AML-193 (cell line): ENCODE data around the gene CDH11.

Experiments used
- DNase-seq, 2 experiments: peaks; one replicate each; lab custom pipeline; 2025; lab: John Stamatoyannopoulos, UW

CDH11 gene

GRCh38 chr16:65116818-65117430 is 4.9 kb downstream of the CDH11 start:
- DNase-seq, result no peak

- DNase-seq, result no peak
These were observed 5.6 kb downstream of the CDH11 start for GRCh38 chr16:65116216-65116615.

- no peak for DNase-seq
These were observed 7.3 kb downstream of the CDH11 start for GRCh38 chr16:65114527-65114926.

DNA sequence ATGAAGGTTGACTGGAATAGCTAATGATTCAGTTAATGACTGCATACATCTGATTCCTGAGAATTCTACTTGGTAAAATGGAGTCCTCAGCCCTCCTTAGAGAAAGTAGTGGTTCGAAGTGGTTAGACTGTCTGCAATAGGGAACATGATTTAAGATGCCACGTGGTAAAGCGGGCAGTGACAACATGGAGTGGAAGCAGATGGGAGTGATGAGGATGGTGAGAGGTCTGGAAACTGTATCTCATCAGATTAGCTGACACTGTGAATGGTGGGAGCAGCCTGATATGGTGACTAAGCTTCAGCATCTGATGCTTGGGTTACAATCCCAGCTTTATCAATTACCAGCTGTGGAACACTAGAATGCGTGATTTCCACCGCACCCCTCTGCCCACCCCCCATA is 8.4 kb downstream of the CDH11 start:
- no peak for DNase-seq

DNA sequence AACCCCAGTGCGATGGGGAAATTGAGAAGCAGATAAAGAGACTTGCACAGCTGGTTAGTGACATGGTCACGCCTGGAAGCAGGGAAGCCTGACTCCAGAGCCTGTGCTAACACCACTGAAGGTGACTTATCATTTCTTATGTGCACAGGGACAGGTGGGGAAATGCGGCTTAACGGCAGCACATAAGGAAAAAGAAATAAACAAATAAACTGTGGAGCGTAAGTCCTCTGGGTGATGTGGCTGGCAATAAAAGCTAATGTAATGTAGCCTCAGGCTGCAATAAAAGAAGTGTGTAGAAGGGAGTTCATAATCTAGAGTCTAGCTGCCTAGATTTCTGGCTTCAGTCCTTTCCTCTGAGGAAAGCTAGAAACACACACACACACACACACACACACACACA is 10.6 kb downstream of the CDH11 start:
- DNase-seq, result no peak

DNA sequence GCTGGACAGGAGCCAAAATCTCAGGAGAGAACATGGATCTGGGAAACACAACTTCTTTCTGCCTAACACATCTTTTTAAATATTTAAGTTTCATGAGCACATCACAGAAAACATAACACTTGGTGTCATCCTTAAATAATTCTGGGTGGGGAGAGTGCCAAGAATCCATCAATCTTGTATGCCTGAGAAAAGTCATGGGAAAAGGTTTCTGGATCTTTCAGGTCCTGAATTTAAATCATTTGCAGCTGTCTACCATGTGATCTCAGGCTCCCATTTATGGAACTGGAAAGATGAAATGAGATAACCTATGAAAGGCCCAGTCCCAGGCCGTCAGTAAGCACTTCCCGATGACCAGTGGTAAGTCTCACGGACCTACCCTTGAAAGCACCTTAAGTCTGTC is 15.1 kb downstream of the CDH11 start:
- DNase-seq, result no peak

DNA sequence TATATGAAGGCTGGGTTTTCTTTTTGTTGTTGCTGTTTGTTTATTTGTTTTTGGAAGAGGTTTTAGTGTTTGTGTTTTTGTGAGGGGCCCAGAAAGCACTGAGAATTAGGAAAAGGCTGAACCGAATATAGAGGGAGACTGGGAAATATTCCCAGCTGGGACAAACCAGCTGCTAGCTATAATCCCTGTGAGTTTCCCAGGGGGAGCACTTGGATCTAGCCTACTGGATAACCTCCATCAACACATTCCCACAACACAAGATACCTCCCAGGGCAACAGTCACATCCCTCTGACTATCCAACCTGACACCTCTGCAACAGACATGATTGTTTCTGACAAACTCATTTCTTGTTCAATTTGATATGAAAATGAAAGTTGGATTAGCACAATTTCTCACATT is 16.7 kb downstream of the CDH11 start:
- DNase-seq, result no peak

GRCh38 chr16:65104471-65104870 is 17.4 kb downstream of the CDH11 start:
- no peak for DNase-seq

GRCh38 chr16:65102326-65102725 is 19.5 kb downstream of the CDH11 start:
- DNase-seq, result no peak

DNA sequence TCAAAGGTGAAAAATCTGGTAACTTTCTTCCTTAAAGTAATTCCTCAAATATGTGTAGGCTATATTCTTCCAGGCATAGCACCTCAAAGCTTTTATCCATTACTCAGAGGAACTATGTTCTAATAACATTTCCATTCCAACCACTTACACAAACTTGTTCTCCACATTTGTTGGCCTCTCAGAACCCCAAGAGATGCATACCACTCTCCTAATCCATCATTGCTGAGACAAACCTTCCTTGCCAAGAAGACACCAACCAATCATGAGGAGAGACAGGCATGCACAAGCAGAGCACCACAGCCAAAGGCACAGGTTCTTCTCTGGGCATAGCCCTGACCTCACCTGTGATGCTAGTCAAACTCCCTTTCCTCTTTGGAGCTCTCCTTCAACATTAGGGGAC is 20.9 kb downstream of the CDH11 start:
- DNase-seq, result no peak

DNA sequence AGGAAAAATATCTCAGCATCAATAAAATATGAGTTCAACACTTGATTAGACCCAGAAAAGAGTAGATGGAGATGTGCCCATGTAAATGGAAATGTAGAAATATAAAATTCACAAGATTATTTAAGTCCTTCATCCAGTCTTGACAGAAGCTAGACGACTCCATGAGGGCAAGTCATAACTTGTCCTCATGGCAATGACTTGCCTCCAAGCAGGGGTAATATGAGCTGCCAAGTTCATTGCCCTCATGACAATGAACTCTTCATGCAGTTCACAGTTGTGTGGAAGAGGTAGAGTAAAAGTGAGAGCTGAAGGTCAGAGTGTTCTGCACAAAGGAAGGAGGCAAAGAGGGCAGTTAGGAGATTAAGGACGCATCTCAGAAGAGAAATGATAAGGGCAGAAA is 22.3 kb downstream of the CDH11 start:
- no peak for DNase-seq

DNA sequence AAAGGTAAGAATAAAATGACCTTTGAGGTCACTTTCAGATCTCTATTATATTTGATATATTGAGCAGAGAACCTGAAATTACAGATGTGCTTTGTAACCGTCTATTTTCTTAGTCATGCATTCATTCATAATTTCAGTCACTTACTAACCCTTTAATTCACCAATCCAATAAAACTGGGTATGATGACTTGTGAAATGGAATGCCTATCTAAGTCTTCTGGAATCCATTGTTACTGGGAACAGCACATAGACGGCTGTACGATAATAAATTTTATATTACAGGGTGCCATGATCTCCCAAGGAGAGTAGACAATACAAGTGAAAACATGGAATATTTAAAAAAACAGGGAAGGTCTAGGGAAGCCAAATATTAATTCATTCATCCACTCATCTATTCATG is 22.9 kb downstream of the CDH11 start:
- DNase-seq, result no peak

- no peak for DNase-seq
These were observed 24.6 kb downstream of the CDH11 start for GRCh38 chr16:65097296-65097695.

GRCh38 chr16:65095906-65096305 is 26.0 kb downstream of the CDH11 start:
- DNase-seq, result no peak

- no peak for DNase-seq
These were observed 26.7 kb downstream of the CDH11 start for GRCh38 chr16:65095090-65095728.

GRCh38 chr16:65094009-65094408 is 27.9 kb downstream of the CDH11 start:
- no peak for DNase-seq

DNA sequence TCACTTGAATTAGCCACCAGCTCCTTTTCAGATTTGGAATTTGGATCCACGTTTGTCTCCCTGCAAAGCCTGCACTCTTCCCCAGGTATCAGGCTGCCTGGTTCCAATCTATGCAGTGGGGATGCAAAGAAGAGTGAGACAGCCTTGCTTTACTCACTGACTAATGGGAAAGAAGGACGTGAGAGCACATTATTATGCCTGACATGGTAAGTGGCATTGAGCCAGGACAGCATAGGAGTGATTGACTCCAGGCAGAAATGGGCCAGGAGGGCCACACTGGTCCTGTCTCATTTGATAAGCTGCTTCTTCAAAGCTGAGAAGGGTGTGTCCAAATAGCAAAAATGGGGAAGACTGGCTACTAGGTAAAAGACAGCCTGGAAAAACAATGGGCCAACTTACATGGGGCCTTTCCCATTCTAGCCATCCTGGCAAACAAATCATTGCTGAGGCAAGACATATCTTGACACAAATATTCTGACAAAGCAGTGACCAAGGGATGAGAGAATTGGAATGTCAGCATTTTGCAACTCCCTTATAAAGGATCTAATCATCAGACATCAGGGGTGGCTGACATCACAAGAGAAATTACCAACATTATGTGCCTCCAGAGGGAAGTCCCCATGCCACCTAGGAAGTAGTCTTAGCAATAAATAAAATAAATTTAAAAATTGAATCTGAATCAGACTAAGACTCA is 38.6 kb downstream of the CDH11 start:
- no peak for DNase-seq

DNA sequence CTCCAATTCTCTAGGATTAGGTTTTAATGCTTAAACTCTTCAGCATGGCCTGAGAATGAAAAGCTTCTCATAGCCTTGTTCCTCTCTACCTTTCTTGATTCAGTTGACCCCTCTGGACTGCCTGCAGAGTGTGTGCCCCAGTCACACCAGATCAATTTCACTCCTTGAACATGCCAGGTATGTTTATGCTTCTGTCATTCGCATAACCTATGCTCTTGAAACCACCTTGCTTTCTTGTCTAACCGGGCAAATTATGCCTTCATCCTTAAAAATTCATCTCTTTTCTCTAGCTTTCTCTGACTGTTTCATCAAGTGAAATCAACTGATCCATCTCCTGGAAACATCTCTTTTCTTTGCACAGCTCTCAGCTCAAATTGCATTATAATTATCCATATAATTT is 42.3 kb downstream of the CDH11 start:
- DNase-seq, result no peak

DNA sequence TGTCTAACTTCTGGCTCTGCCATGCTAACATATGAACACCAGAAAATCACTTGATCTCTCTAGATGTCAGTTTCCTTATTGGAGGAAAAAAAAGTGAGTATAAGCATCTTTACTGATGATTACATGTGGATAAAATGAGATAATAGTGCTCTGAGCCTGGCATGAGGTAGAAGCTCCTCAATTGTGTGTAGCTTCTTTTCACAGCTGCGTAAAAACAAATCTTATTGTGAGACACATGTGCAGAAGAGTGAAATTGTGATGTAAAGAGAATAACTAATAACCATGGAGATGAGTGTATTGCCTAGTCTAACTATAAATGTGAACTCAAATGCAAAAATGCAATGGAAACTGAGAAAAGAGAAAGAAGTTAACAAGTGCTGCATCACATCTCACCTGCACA is 44.7 kb downstream of the CDH11 start:
- DNase-seq, result no peak

DNA sequence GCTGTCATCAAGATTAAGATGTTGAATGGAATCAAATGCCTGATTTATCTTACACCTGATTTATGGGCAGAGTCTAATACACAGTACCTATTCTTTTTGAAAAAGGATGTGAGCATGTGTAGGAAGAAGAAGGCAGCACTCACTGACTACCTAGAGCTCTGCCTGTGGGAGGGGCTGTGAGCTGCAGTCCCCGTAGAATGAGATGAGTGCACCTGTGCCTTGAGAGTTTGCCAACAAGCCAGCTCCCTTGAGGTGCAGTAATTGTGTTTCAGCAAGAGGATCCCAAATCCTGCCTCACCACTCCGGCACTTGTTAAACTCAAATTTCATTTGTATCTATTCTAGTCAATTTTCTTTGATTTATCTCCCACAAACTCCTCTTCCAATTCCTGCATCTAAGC is 46.0 kb downstream of the CDH11 start:
- no peak for DNase-seq

GRCh38 chr16:65071433-65072311 is 50.2 kb downstream of the CDH11 start:
- DNase-seq, result no peak

DNA sequence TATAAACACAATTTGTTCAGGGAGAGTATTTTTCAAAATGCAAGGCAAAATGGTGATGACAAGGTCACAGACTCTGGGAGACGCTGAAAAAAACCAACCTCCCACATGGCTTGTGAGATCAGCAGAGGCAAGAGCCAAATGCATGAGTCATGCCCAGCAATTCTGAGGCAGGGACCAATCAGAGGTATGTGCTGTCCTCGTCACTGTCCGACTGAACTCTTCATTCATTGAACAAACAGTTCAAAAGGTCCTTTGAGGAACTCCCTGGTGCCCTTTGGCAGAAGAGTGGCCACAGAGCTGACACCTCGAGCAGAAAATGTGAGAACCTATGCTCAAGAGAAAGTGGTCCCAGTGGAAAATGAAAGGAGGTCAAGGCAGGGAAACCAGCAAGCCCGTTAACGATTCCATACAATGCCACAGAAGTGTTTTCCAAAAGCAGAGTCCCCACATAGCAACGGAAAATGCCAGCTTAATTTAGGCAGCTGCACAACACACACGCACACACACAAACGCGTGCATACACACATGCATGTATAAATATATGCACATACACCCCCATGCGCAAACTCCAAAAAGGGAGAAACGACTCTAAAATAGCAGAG is 50.9 kb downstream of the CDH11 start:
- no peak for DNase-seq
